GM21717 (cell line): ENCODE data around the gene IL31.
"Not testable (repeated sequence)": the region's sequence is repeated elsewhere in the genome, so short reads cannot be mapped to it uniquely, and the experiment has no call there.

ENCODE experiments used
- ATAC-seq: cut with Tn5 transposase; IDR thresholded peaks from one replicate; pipeline ENCODE4 v1.9.1; 2021; ENCODE audit warnings: mild to moderate bottlenecking, moderate library complexity; ENCODE audit not compliant: unreplicated experiment

Gene IL31

GRCh38 chr12:122194804-122195203 lies 20.8 kb upstream of the IL31 start:
- ATAC-seq = no peak

- ATAC-seq = no peak
Measured at GRCh38 chr12:122192441-122192840, 18.4 kb upstream of the IL31 start.

GRCh38 chr12:122190842-122191668 lies 17.0 kb upstream of the IL31 start:
- no peak for ATAC-seq

- ATAC-seq = no peak
Measured at GRCh38 chr12:122189626-122190475, 15.8 kb upstream of the IL31 start.

GRCh38 chr12:122187466-122187865 lies 13.4 kb upstream of the IL31 start:
- no peak for ATAC-seq

- ATAC-seq = no peak
Measured at GRCh38 chr12:122185494-122186082, 11.6 kb upstream of the IL31 start.

GRCh38 chr12:122185079-122185478 lies 11.1 kb upstream of the IL31 start:
- no peak for ATAC-seq

GRCh38 chr12:122184517-122184916 lies 10.5 kb upstream of the IL31 start:
- ATAC-seq = no peak

GRCh38 chr12:122183588-122183940 lies 9.5 kb upstream of the IL31 start:
- no peak for ATAC-seq

GRCh38 chr12:122182887-122183587 lies 9.0 kb upstream of the IL31 start, which contains the start of gene LRRC43:
LRRC43 (plus strand) TSS chr12:122183123; CDS start chr12:122183145, 22 bp downstream.
- ATAC-seq = no peak

GRCh38 chr12:122176473-122176872 lies 2.5 kb upstream of the IL31 start:
- not testable (repeated sequence) for ATAC-seq

GRCh38 chr12:122172262-122172939 lies 1.6 kb downstream of the IL31 start:
- no peak for ATAC-seq

- no peak for ATAC-seq
Measured at GRCh38 chr12:122171399-122171798, 2.6 kb downstream of the IL31 start.

- ATAC-seq = no peak
Measured at GRCh38 chr12:122168492-122168891, 5.5 kb downstream of the IL31 start.

GRCh38 chr12:122167356-122167925 lies 6.6 kb downstream of the IL31 start:
- no peak for ATAC-seq

GRCh38 chr12:122166422-122167349 lies 7.3 kb downstream of the IL31 start:
- peak; percentile 56 for ATAC-seq

- no peak for ATAC-seq
Measured at GRCh38 chr12:122162976-122163375, 11.0 kb downstream of the IL31 start.

GRCh38 chr12:122161682-122162081 lies 12.3 kb downstream of the IL31 start:
- ATAC-seq = no peak

- ATAC-seq = no peak
Measured at GRCh38 chr12:122160761-122161160, 13.3 kb downstream of the IL31 start.
